ENCODE data around the gene CFAP61. TPM values are rescaled to one million over a fixed set of nuclear protein-coding genes. Genes with fewer than 3 reads are reported as not detected.

Gene CFAP61
- total RNA-seq, 1 experiment from 2014 or later, result 0.28 TPM

DNA sequence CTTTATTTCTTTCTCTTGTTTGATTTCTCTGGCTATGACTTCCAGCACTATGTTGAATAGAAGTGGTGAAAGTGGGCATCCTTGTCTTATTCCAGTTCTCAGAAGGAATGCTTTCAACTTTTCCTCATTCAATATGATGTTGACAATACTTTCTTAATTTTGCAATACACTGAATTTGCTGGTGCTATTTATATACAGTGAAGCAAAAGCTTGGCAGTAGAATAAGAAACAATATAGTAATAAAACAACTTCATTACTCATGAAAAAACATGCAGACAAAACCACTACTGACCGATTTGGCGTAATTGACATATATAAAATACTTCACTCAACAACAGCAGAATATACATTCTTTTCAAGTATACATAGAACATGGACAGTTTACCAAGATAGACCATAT, 96.4 kb downstream of the CFAP61 start:
- ChIA-PET CTCF (no interaction called here), POLR2A (no interaction called here)
- no peaks in the 10 kb centered on the region for H3K27me3 ChIP-seq (ENCODE audit: control insufficient read depth, insufficient read depth, low read length)
- H3K36me3 ChIP-seq (ENCODE audit: control insufficient read depth, insufficient read depth, low read length), result no peaks in the 10 kb centered on the region
- no TSS peak for BruUV-seq (replicated peaks)
- DNase-seq (ENCODE audit: low read depth, low spot score) (no peak), ATAC-seq (no peak)
- H3K9me3 ChIP-seq (ENCODE audit: control insufficient read depth, insufficient read depth, low read depth, low read length), result no peaks in the 10 kb centered on the region
- H3K27ac ChIP-seq (ENCODE audit: low read length), result no peak overlapping the region
- H3K4me1 ChIP-seq (ENCODE audit: control insufficient read depth, insufficient read depth, low read length), result no peaks in the 10 kb centered on the region
- intact Hi-C loops (cut with micrococcal nuclease; ENCODE audit: unreplicated experiment), result no loop called here
- TF ChIP-seq SIN3A (IDR thresholded peaks at IDR 0.05; ENCODE audit: borderline replicate concordance, insufficient read depth, low read depth, low read length) (no peak), POLR2AphosphoS5 (IDR thresholded peaks at IDR 0.05; ENCODE audit: low read depth, low read length) (no peak), TCF7L2 (IDR thresholded peaks at IDR 0.05; ENCODE audit: low read depth, low read length) (no peak)
- TF ChIP-seq, protein P1, sequence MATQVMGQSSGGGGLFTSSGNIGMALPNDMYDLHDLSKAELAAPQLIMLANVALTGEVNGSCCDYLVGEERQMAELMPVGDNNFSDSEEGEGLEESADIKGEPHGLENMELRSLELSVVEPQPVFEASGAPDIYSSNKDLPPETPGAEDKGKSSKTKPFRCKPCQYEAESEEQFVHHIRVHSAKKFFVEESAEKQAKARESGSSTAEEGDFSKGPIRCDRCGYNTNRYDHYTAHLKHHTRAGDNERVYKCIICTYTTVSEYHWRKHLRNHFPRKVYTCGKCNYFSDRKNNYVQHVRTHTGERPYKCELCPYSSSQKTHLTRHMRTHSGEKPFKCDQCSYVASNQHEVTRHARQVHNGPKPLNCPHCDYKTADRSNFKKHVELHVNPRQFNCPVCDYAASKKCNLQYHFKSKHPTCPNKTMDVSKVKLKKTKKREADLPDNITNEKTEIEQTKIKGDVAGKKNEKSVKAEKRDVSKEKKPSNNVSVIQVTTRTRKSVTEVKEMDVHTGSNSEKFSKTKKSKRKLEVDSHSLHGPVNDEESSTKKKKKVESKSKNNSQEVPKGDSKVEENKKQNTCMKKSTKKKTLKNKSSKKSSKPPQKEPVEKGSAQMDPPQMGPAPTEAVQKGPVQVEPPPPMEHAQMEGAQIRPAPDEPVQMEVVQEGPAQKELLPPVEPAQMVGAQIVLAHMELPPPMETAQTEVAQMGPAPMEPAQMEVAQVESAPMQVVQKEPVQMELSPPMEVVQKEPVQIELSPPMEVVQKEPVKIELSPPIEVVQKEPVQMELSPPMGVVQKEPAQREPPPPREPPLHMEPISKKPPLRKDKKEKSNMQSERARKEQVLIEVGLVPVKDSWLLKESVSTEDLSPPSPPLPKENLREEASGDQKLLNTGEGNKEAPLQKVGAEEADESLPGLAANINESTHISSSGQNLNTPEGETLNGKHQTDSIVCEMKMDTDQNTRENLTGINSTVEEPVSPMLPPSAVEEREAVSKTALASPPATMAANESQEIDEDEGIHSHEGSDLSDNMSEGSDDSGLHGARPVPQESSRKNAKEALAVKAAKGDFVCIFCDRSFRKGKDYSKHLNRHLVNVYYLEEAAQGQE (IDR thresholded peaks at IDR 0.05; ENCODE audit: insufficient read depth in 1 of 2, low read depth in 2 of 2, low read length in 1 of 2), result no peak
- TF ChIP-seq, protein P2, sequence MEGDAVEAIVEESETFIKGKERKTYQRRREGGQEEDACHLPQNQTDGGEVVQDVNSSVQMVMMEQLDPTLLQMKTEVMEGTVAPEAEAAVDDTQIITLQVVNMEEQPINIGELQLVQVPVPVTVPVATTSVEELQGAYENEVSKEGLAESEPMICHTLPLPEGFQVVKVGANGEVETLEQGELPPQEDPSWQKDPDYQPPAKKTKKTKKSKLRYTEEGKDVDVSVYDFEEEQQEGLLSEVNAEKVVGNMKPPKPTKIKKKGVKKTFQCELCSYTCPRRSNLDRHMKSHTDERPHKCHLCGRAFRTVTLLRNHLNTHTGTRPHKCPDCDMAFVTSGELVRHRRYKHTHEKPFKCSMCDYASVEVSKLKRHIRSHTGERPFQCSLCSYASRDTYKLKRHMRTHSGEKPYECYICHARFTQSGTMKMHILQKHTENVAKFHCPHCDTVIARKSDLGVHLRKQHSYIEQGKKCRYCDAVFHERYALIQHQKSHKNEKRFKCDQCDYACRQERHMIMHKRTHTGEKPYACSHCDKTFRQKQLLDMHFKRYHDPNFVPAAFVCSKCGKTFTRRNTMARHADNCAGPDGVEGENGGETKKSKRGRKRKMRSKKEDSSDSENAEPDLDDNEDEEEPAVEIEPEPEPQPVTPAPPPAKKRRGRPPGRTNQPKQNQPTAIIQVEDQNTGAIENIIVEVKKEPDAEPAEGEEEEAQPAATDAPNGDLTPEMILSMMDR (IDR thresholded peaks at IDR 0.05), result no peak
- in situ Hi-C loops (cut with HindIII; ENCODE audit: low pct_unique_long_range_greater_than_20kb, low sequenced_read_pairs), result no loop called here
- H3K4me3 ChIP-seq (ENCODE audit: low read depth in 2 of 2, low read length in 2 of 2), result no peak overlapping the region

DNA sequence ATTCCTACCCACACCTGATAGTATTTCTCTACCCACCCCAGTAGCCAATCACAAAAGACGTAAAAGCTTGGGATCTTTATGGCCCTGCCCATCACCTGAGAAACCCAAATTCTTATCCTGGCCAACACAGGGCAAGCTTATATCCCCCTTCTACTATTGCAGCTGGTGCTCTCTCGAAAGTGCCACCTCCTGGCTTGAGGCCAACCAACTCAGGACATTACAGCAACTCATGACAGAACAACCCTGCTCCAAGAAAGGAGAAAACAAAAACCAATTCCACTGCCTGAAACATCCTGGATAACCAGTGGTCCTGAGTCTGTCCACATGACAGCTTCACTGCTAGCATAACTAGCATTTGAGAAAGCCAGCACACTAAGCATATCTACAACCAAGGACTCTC, 97.9 kb downstream of the CFAP61 start:
- H3K4me1 ChIP-seq (ENCODE audit: control insufficient read depth, insufficient read depth, low read length), result no peaks in the 10 kb centered on the region
- H3K27ac ChIP-seq (ENCODE audit: low read length), result no peak overlapping the region
- in situ Hi-C loops (cut with HindIII; ENCODE audit: low pct_unique_long_range_greater_than_20kb, low sequenced_read_pairs), result no loop called here
- no peak for TF ChIP-seq POLR2AphosphoS5 (IDR thresholded peaks at IDR 0.05; ENCODE audit: low read depth, low read length)
- TF ChIP-seq SIN3A (IDR thresholded peaks at IDR 0.05; ENCODE audit: borderline replicate concordance, insufficient read depth, low read depth, low read length), result no peak
- TF ChIP-seq TCF7L2 (IDR thresholded peaks at IDR 0.05; ENCODE audit: low read depth, low read length), result no peak
- TF ChIP-seq, protein P1 (IDR thresholded peaks at IDR 0.05; ENCODE audit: insufficient read depth in 1 of 2, low read depth in 2 of 2, low read length in 1 of 2), result no peak
- TF ChIP-seq, protein P2 (IDR thresholded peaks at IDR 0.05), result no peak
- no peaks in the 10 kb centered on the region for H3K27me3 ChIP-seq (ENCODE audit: control insufficient read depth, insufficient read depth, low read length)
- intact Hi-C loops (cut with micrococcal nuclease; ENCODE audit: unreplicated experiment), result no loop called here
- H3K4me3 ChIP-seq (ENCODE audit: low read depth in 2 of 2, low read length in 2 of 2), result no peak overlapping the region
- DNase-seq (ENCODE audit: low read depth, low spot score), result no peak
- H3K9me3 ChIP-seq (ENCODE audit: control insufficient read depth, insufficient read depth, low read depth, low read length), result no peaks in the 10 kb centered on the region
- BruUV-seq (replicated peaks), result no TSS peak
- POLR2A ChIA-PET, result no interaction called here
- no peak for ATAC-seq
- CTCF ChIA-PET, result no interaction called here
- no peaks in the 10 kb centered on the region for H3K36me3 ChIP-seq (ENCODE audit: control insufficient read depth, insufficient read depth, low read length)
